Keratinocyte (primary cell): ENCODE results near the gene CD200R1.

Source experiments
- EZH2 ChIP-seq: IDR thresholded peaks from one replicate; pipeline ENCODE4 v1.6.1; 2012; ENCODE audit warnings: inconsistent platforms, mild to moderate bottlenecking, low read length, moderate library complexity
- TF ChIP-seq, protein P1 (sequence below), 3 experiments: IDR thresholded peaks in 1 of 3; conservative IDR thresholded peaks in 1 of 3; optimal IDR thresholded peaks in 1 of 3; 2 replicates in 2 of 3; 3 replicates in 1 of 3; pipeline versions ENCODE3 to v1.5.1; 2011; ENCODE audit warnings: low read length in 3 of 3, mild to moderate bottlenecking in 3 of 3, moderate library complexity in 2 of 3, control low read depth in 1 of 3, inconsistent platforms in 1 of 3; ENCODE audit not compliant: insufficient read depth in 2 of 3; ENCODE audit errors: extremely low read depth in 1 of 3

DNA sequence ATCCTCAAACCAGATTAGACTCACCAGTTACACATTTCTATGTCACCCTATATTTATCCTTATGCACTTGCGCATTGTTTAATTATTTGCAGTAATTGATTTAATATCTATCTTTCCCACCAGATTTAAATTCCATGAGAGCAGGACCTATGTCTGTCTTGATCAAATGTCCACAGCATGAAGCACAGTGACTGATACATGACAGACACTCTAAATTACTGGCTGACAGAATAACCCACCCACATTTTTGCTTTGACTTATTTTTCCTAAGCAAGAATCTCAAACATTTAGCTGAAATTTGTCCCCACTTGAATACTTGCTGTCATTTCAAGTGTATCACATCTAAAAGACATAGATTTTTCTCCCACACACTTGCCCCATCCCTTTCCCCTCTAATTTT lies 7.5 kb downstream of the CD200R1 start:
- TF ChIP-seq, protein P1, sequence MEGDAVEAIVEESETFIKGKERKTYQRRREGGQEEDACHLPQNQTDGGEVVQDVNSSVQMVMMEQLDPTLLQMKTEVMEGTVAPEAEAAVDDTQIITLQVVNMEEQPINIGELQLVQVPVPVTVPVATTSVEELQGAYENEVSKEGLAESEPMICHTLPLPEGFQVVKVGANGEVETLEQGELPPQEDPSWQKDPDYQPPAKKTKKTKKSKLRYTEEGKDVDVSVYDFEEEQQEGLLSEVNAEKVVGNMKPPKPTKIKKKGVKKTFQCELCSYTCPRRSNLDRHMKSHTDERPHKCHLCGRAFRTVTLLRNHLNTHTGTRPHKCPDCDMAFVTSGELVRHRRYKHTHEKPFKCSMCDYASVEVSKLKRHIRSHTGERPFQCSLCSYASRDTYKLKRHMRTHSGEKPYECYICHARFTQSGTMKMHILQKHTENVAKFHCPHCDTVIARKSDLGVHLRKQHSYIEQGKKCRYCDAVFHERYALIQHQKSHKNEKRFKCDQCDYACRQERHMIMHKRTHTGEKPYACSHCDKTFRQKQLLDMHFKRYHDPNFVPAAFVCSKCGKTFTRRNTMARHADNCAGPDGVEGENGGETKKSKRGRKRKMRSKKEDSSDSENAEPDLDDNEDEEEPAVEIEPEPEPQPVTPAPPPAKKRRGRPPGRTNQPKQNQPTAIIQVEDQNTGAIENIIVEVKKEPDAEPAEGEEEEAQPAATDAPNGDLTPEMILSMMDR (optimal IDR thresholded peaks at IDR 0.05 in 1 of 3, IDR thresholded peaks at IDR 0.05 in 1 of 3, conservative IDR thresholded peaks at IDR 0.05 in 1 of 3; ENCODE audit: extremely low read depth in 1 of 3, insufficient read depth in 2 of 3, low read length in 3 of 3), result no peak
- TF ChIP-seq EZH2, result no peak
